Stimulated activated CD4-positive, alpha-beta T cell treated with anti-CD3 and anti-CD28 coated beads, TNF-alpha, amount 100 ng/mL, for 4 hours (primary cell): ENCODE results near the gene SCG2.

ENCODE experiments used
- DNase-seq, 3 experiments: peaks; one replicate each; pipeline ENCODE4 v3.0.0-alpha.2; 2020; ENCODE audit warnings: low read depth in 3 of 3

The SCG2 gene

GRCh38 chr2:223570784-223571183 is 31.4 kb downstream of the SCG2 start:
- no peak for DNase-seq

GRCh38 chr2:223566396-223566795 is 35.8 kb downstream of the SCG2 start:
- DNase-seq, result no peak

- no peak for DNase-seq
These were observed 38.7 kb downstream of the SCG2 start for GRCh38 chr2:223563462-223563861.

- no peak for DNase-seq
These were observed 40.1 kb downstream of the SCG2 start for GRCh38 chr2:223562078-223562477.

- DNase-seq, result no peak
These were observed 41.3 kb downstream of the SCG2 start for GRCh38 chr2:223560749-223561435.

GRCh38 chr2:223558970-223559369 is 43.2 kb downstream of the SCG2 start:
- DNase-seq, result no peak

- no peak for DNase-seq
These were observed 47.2 kb downstream of the SCG2 start for GRCh38 chr2:223554923-223555322.

GRCh38 chr2:223549215-223549614 is 52.9 kb downstream of the SCG2 start:
- DNase-seq, result no peak

GRCh38 chr2:223548194-223548593 is 54.0 kb downstream of the SCG2 start:
- DNase-seq, result no peak
